Stimulated activated CD8-positive, alpha-beta memory T cell treated with anti-CD3 and anti-CD28 coated beads, Interleukin-7, amount 100 ng/mL, for 24 hours (primary cell): ENCODE results near the gene GALNT13.

Source experiments
- DNase-seq: peaks from one replicate; pipeline ENCODE4 v3.0.0-alpha.2; 2020; ENCODE audit warnings: low read depth

Gene GALNT13

DNA sequence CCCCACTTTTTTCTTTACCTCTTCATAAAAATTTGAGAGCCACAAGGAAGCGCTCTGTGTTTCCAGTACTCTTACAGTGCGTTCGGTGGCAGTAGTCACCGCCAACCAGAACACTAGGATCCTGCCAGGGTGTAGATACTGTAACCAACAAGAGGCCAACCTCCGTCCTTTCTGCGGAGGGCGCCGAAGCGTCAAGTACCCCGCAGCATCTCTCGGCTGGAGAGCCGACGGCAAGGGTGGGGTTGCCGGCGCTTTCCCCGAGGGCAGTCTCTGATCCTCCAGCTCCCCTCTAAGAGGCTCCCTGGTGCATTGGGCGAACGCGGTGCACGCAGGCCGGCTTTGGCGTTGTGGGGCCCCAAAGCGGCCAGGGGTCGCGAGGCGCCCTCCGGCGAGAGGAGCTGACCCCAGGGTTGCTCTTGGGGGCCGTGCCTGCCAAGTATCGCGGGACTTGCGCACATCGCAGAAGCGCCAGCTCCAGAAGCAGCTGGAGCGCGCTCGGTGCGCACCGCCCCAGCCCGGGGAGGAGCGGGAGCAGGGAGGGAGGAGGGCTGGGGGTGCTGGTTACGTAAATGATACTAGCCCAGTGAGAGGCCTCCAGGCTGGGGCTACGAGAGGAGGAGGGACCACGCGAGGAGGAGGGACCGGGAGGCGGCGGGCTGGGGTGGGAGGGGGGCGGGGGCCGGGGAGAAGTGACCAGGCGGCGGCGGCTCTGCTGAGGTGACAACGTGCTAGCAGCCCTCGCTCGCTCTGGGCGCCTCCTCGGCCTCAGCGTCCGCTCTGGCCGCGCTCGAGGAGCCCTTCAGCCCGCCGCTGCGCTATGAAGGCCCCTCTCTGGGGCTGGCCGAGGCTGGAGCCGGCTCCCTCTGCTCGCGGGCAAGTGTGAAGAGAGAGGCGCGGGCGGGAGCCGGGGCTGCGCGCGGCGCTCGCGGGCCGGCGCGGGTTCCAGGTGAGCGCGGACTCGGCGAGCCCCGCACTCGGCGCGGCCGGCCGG, at the start of gene GALNT13:
Gene GALNT13, plus strand, starts transcription at position 692 of the 991 bp plus-strand sequence.
- DNase-seq: no peak

DNA sequence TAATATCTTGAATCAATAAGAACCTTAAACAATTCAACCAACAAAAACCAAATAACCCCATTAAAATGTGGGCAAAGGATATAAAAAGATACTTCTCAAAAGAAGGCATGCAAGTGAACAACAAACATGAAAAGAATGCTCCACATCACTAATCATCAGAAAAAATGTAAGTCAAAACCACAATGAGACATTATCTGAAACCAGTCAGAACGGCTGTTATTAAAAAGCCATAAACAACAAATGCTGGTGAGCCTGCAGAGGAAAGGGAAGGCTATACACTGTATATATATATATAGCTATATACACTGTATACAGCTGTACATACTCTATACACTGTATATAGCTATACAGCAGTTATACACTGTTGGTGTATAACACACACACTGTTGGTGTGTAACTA, 47.8 kb upstream of the GALNT13 start:
- no peak for DNase-seq

DNA sequence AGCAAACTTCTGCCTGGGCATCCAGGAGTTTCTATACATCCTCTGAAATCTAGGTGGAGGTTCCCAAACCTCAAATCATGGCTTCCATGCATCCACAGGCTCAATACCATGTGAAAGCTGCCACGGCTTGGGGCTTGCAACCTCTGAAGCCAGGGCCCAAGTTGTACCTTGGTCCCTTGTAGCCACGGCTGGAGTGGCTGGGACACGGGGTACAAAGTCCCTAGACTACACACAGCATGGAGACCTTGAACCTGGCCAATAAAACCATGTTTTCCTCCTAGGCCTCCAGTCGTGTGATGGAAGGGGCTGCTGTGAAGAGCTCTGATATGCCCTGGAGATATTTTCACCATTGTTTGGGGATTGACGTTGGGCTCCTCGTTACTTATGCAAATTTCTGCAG, 43.4 kb upstream of the GALNT13 start:
- DNase-seq: no peak

DNA sequence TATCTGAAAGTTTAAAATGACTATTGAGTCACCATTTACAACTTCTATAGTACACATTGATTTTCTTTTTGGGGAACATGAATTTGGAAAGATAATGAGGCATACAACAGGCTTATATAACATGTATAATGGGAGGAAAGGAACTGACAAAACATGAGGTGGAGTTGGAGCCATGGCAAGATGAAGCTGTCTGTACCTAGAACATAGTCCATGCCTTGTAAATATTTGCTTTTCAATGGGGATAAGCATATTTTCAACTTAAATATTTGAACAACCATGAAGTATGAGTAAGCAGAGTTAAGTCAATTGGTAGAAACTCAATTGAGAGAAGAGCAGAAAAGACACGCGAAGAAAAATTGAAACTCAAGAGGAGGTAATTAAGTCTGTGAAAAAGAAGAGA, 37.1 kb upstream of the GALNT13 start:
- DNase-seq: no peak

DNA sequence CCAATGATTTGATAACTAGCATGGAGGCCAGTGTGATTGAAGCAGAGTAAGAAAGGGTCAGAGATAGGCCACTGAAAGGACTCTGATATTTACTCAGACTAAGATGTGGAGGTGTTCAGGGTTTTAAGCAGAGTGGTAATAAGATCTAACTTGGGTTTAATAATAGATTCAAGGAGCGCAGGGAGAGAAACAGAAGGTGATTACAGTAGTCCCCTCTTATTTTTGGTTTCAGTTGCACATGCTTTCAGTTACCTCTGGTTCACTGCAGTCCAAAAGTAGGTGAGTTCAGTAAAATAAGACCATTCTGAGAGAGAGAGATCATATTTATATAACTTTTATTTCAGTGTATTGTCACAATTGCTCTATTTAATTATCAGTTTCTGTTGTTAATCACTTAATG, 13.5 kb upstream of the GALNT13 start:
- no peak for DNase-seq

DNA sequence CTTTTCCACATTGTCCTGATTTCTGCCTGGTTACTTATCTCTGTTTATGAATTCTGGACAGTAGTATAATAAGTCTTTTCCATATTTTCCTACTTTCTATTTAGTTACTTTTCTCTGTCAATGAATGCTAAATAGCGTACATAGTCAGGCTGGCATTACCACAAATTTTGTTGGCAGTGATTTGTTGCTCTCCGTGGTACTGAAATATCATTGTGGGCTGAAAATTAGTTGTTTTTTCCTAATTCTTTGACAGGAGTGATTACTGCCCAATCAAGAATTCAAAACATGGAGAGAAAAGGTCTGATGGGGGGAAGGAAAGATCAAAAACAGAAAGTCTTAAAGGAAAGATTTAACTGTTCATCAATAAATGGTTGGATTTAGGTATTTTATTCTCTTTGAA, 7.7 kb upstream of the GALNT13 start:
- no peak for DNase-seq

DNA sequence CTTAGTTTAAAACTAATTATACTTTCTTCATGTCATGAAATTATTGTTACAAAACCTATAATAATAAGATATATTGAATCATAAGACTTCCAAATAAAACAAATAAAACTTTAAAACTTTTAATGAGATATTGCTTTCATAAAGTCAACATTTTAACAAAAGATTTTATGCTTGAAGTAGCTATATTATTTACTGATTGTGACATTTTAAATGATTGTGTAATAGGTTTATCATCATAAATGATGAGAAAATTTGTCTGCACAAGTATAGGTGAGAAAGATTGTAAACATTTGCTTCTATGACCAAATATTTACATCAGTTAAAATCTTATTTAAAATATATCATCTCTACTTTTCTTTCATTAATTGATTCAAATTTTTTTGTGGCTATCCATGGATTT, 5.1 kb upstream of the GALNT13 start:
- DNase-seq: no peak

DNA sequence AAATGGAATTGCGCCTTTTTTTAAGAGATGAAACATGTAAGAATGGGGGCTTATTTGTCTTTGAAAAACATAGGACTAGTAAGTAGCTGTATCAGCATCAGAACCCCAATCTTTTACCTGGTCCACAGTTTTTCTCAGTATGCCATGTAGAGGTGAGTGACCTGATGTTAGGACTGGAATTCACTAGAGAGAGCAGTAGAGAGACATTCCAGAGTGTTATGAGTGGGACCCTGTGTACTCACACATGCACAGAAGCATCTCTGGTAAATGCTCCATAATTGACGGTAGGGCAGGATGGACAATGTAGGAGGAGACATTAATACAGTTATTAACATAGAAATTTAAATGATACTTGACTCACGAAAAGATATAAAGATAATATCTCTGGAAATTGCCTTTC, 1.4 kb upstream of the GALNT13 start:
- DNase-seq: no peak

DNA sequence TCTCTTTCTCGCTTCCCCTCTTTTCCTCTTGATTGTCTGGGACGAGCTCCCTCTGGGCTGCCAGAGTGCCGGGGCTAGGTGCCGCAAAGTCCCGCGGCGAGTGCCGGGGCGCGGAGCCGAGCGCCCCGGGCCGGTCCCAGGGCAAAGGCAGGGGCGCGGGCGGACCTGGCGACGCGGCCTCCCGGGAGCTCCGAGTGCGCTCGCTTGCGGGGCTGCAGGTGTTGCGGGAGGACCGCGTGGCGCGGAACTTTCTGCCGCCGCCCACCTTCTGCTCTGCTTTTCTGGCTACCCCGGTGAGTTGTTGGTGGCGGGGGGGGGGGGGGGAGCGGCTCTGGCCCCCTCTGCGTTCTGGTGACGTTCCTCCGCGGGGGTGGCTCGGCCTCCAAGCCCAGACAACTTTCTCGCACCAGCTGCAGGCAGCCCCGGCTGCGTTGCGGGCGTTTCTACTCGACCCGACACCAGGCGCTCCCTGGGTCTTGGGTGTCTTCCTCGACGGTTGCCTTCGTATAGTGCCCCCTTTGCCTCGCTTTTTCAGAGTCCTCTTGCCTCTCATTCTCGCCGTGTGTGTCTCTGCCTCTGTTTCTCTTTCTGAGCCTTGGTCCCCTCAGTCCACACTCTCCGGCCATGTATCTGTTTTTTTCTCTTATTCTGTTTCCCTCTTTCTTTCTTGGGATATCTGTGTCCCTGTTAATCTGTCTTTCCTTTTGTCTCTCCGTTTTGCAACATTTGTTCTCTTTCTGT, 759 bp downstream of the GALNT13 start:
- DNase-seq: no peak

DNA sequence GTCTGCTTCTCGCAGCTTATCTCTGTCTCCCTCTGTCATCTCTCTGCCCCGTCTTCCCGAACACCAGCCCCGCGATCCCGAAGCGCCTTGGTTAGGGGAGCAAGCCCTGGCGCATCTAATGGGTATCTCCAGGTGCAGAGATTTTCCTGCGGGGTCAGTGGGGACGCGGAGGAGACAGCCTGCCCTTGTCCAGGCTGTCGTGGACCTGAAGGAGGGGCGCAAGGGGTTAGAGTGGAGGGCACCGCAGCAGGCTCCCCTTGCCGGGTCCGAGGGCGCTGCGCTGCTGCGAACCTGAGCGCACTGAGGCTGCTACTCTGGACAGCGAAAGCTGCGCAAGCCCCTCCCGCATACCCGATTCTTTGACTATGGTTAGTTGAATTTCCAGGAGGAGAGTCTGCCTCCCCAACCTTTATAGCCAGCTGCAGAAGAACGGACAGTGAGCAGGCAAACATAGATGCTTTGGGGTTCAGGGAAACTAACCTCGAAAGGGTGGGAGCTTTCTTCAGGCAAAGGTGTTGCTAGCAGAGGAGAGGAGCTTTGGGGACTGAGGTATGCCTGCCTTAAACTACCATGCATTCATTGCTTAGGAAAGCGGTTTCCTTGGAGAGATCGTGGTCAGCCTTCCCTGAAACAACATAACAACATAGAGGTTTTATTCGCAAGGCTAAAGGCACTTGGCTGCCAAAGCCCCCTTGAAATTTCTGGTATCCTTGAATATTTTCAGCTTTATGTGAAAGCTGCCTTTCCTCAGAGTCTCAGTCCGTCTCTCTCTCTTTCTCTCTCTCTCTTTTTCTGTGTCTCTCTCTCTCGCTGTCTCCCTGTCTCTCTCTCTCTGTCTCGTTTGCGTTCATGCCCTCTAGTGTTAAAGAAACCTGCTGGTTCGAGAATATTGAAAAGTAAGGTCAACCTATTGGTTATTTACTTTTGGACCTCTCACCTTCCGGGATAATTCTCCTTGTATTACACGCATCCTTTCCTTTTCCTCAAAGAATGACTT, 1.6 kb downstream of the GALNT13 start:
- no peak for DNase-seq

DNA sequence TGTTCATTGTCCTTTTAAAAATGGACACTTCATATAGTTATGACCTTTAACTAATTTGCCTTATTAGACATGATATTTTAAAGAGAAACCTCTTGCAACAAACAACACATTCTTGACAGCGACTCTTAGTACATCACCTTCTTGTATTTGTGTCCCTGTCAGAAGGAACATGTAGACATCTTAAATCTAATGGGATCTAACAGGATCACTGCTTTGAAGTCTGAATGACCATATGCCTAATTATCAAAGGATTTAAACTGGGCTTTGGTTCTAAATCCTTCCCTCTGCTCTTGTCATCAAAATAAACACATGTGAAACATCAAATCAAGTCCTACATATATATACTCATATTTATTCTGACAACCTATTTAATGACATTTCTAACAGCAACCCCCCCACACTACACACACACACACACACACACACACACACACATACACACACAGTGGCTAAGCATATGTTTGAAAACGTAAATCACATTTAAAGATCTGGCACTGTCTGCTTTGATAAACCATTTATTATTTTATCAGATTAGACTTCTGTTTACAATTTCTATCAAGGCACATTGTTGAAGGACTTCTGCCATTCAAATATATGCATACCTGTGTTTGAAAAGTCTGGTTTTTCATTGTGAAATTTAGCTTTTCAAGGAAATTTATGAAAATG, 4.2 kb downstream of the GALNT13 start:
- no peak for DNase-seq

DNA sequence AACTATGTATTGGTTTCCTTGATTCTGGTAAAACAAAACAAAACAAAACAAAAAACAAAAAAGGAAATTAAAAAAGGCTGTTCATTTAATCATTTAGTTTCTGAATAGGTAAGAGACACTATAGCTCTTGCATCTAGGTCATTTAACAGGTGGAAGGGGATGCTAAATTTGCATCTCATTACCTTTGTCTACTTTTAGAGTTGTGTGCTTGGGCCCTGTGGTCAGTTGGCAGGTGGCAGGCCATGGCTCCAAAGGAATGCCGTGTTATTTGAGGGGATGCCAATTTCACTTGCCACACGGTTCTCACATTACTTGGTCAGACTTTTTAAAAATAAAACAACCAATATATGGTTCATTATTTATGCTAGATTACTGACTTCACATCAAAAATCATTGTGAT, 9.2 kb downstream of the GALNT13 start:
- no peak for DNase-seq

DNA sequence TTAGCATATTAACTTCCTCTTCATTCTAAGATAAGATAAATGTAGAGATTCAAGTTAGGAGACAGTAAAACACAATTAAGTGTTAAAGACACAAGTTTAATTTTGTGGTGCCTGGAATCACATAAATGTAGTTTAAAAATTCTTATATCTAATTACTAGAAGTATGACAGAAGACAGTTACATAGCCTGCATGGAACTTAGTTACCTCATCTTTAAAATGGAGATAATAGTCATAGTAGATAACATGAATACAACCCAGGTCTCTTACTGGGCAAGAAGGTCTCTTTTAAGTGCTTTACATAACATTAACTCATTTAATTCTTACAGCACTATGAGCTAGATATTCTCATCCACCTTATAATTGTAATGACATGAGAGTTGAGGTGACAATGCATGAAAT, 15.1 kb downstream of the GALNT13 start:
- DNase-seq: no peak

DNA sequence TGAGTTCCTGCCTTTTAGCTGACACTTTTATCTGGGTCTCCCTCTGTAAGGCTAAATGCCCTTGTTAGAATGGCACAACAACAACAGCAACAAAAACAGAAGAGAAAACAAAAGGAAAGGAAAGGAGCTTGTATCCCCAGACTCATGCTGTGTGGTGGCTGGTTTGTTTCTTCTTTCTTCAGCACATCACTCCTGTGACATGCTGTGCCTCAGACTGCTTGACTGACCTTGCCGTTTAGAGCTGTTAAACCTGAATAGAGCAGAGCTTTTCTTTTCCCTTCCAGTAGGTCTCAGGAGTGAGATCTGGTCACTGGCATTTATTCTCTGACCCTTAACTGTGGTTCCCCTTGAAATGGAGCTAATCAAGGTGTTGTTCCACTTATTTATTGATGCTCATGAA, 18.9 kb downstream of the GALNT13 start:
- no peak for DNase-seq

DNA sequence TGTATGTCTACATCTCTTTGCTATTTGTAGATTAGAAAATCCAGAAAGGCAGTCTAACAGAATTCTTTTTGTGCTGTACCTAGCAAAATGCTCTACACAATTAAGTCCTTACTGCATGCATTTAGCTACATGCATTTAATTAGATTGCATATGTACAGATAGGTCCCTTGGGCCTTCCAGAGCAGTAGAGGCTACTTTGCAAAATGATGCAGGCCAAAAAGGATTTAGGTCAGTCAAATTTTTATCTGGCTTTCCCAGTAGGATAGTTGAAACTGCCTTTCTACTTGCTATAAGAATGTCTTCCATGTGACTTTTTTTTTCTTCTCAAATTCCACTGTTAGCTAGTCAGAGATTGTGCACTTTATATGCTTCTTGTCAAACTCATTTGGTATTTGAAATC, 19.3 kb downstream of the GALNT13 start:
- no peak for DNase-seq

DNA sequence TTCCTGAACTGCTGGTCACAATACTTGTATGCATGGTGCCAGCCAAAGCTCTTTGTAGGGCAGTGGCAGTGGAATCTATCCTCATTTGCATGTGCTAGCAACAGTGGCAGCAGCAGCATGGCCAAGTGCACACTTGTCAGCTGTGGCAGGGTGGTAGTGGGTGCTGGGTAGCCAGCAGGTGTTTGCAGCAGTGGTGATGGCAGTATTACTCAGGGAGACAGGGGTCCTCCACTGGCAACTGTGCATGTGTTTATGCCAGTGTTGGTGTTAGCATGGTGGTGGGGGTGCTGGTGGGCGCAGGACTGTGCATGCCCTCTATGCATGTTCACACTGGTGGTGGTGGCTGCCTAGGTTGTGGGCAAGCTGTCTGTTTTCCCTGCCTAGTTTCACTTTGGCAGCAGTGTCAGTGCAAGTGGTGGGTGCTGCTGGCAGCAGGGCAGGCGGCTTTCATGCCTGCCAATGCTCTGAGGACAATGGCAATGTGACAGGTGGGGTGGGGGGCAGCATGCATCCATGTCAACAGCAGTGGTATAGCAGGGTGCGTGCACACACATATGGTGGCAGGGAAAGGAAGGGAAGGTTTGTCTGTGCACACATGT, 41.2 kb downstream of the GALNT13 start:
- no peak for DNase-seq

DNA sequence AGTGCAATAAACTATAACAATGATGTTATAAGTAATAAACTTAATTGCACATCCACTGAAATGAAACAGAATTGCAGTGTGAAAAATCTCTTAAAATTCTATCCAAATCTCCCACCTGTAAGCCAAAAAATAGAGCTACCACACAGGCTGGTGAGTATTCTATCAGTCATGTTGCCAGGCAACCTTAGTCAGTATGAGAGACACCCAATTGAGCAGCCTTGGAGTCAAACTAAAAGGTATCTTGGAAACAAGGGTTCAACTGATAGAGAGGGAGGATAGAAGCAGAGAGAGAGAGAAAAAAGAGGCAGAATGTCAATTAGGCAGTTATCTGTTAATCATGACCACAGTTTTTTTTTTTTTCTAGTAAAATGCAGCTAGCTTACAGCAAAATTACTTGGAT, 45.8 kb downstream of the GALNT13 start:
- DNase-seq: no peak

DNA sequence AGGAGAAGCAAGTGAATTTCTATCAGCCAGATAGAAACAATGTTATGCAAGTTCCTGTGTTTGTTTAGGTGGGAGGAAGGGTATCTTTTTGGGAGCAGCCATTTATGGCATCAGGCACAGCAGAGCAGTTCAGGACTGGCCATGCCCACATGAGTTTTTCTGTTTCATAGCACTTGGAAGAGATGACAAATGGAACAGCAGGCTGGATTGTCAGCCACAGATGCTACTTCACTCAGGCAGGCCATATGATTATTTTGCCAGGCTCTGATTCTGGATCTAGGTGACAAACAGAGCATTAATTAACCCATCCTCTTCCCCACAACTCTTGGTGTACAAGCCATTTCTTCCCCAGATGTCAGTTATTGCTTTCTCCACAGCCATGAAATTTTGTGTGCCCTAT, 63.8 kb downstream of the GALNT13 start:
- DNase-seq: no peak

DNA sequence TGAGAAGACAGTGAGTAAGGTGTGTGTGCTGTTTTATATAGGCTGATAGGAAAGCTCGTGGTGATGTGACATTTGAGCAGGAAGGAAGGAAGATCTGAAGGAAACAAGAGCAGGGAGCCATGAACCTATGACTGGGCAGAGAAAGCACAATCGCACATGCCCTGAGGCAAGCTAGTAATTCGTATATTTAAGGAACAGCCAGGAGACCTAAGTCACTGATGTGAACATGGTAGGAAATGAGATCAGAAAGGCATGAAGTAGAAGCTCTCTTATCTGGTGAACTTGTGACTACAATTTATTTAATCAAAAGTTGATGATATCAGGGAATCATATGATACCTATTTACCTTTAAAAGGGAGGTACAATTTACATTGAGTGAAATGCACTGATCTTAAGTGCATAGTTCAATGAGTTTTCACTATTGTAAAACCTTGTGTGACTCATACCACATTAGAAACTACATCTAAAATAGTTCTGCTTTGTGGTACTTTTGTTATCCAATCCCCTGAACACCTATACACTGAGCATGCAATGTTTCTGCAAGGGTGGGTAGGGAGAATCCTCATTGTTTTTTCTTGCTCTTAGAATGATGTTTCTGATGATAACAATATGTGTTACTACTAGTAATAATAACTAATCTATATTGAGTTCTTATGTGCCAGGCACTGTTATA, 67.5 kb downstream of the GALNT13 start:
- no peak for DNase-seq

DNA sequence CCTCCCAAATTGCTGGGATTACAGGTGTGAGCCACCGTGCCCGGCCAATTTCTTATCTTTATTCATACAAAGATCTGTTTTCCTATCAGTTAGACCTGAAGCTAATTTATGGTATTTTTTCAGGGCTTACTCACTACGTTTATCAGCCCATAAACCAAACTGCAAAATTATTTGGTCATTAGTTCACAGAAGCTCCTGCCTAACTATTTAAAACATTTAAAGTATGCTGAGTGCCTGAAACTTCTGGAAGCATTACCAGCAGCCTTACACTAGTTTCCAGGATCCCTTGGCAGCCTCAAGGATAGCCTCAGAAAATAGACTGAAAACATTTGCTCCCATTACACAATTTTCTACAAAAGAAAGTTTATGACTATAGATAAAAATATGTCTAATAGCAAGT, 68.8 kb downstream of the GALNT13 start:
- DNase-seq: no peak

DNA sequence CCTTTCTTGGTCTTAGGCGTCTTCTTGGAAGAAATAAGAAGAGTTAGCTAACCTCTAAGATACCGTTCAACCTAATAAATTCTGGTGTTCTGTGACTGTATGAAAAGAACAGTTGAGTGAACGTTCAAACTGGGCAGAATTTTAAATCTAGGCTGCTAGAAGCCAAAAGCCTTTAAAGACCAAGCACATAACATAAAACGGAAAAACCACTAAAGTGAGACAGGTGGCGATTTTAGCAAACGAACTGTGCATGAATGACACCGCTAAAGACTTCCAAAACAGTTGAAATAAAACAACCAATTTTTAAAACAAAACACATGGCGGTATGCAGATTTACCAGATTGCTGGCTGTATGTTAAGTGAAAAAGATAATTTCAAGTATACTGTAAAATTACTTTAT, 73.1 kb downstream of the GALNT13 start:
- DNase-seq: no peak
